Measurements from ENCODE around the gene MROH8.

DNA sequence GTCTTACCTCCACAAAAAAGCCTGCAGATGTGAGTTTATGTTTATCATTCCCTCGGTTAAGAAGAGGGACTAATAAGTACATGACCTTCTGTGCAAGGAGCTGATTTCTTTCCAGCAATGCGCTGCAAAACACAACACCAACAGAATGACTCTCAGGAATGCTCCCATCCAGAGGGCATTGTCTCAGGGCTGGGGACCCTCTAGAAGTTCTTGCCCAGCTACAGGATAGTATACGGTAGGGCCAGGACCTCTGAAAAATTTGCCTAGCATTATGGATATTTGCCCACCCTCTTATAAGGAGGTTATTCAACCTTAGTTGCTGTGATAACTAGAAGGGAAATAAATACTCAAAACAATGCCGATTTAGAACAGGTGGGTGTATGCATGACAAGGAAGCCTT, 58.9 kb downstream of the MROH8 start:
- TF ChIP-seq CTCF (IDR thresholded peaks at IDR 0.05) (no peak), POLR2A (IDR thresholded peaks at IDR 0.05) (no peak)
